Measurements from ENCODE around the gene LPCAT1.
"Not testable (repeated sequence)": the region's sequence is repeated elsewhere in the genome, so short reads cannot be mapped to it uniquely, and the experiment has no call there.

LPCAT1 gene

DNA sequence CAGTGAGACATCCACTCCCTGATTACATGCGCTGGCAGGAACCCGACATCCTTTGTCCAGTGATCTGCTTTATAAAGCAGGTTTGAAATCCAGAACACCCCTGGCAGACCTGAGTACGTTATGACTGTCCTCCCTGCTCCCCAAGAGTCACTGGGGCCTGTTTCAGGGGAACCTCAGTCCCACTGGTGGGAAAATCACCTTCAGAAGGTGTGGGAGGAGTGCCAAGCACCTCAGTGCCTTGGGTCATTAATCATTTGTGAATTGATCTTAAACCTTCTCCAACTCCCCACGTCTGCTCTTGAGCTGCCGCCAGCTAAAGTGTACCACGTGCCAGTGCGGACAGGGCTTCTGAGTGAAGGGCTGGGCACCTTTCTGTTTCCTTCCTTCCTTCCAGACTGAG is 94.7 kb downstream of the LPCAT1 start:
- no peak for DNase-seq (ENCODE audit: low read depth in 2 of 2)
- TF ChIP-seq, protein P1, sequence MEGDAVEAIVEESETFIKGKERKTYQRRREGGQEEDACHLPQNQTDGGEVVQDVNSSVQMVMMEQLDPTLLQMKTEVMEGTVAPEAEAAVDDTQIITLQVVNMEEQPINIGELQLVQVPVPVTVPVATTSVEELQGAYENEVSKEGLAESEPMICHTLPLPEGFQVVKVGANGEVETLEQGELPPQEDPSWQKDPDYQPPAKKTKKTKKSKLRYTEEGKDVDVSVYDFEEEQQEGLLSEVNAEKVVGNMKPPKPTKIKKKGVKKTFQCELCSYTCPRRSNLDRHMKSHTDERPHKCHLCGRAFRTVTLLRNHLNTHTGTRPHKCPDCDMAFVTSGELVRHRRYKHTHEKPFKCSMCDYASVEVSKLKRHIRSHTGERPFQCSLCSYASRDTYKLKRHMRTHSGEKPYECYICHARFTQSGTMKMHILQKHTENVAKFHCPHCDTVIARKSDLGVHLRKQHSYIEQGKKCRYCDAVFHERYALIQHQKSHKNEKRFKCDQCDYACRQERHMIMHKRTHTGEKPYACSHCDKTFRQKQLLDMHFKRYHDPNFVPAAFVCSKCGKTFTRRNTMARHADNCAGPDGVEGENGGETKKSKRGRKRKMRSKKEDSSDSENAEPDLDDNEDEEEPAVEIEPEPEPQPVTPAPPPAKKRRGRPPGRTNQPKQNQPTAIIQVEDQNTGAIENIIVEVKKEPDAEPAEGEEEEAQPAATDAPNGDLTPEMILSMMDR (IDR thresholded peaks at IDR 0.05; ENCODE audit: low read depth, low read length), result no peak
- no peak overlapping the region for H3K4me3 ChIP-seq (replicated peaks in 1 of 2; ENCODE audit: low read depth in 2 of 2, low read length in 2 of 2)

DNA sequence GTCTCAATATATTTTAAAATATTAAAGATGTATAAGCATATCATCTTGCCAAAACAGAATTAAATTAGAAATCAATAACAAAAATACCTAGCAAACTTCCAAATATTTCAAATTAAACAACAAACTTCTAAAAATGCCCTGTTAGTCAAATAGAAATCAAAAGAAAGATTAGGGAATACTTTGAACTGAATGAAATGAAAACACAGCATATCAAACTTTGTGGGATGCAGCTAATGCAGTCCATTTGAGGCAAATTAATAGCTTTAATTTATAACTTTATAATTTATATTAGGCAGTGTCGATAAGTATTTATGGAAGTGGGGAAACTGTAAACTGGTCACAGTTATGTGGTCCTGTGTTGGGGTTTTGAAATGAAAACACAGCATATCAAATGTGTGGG is 95.7 kb downstream of the LPCAT1 start:
- TF ChIP-seq, protein P1 (IDR thresholded peaks at IDR 0.05; ENCODE audit: low read depth, low read length), result no peak
- no peak for DNase-seq (ENCODE audit: low read depth in 2 of 2)
- H3K4me3 ChIP-seq (replicated peaks in 1 of 2; ENCODE audit: low read depth in 2 of 2, low read length in 2 of 2), result no peak overlapping the region

DNA sequence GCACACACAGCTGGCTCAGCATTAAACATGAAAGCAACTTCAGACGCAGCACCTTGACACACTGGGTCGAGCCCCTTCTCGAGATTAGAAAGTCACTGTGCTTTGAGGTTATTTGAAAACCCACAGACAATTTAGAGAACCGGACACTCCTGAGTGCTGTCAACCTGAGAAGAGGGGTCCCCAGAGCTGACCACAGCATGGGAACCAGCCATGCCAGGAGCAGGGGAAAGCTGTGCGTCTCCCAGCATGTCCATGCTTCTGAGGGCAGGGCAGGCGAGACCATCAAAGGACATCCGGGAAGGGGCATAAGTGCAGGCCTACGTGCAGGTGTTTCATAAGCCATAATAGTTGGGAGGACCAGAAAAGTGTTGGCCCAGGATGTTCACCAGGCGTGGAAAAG is 99.0 kb downstream of the LPCAT1 start:
- TF ChIP-seq, protein P1 (IDR thresholded peaks at IDR 0.05; ENCODE audit: low read depth, low read length), result no peak
- no peak overlapping the region for H3K4me3 ChIP-seq (replicated peaks in 1 of 2; ENCODE audit: low read depth in 2 of 2, low read length in 2 of 2)
- DNase-seq (ENCODE audit: low read depth in 2 of 2), result no peak

DNA sequence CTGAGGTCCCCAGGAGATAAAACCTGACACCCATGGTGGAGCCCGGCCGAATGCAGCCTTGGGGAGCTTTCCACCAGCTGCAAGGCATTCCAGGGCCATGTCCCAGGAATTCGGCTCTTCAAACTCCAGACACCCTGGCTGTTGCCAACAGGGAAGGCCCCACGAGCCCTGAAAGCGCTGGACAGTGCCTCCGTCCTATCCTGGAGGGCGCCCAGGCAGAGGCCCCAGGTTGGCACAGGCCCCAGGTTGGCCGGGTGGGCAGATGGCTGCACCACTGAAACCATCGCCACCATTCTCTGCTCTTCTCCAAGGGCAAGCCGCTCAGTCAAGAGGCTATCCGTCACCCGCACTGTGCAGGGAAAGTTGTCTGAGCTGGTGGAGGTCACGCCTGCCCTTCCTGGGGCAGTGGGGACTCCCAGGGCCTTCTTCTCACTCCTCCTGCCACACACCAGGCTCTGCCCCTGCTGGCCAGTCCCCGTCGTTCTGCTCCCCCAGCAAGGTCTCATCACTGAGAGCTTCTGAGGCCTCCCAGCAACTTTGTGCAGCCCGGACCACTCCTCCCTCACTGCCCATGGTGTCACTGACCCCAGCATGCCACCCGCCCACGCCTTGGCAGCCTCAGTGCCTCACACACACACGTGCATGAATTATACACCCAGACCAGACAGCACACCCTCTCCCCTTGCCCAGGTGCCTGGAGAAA is 99.7 kb downstream of the LPCAT1 start:
- H3K4me3 ChIP-seq (replicated peaks in 1 of 2; ENCODE audit: low read depth in 2 of 2, low read length in 2 of 2), result no peak overlapping the region
- no peak for DNase-seq (ENCODE audit: low read depth in 2 of 2)
- TF ChIP-seq, protein P1 (IDR thresholded peaks at IDR 0.05; ENCODE audit: low read depth, low read length), result no peak

DNA sequence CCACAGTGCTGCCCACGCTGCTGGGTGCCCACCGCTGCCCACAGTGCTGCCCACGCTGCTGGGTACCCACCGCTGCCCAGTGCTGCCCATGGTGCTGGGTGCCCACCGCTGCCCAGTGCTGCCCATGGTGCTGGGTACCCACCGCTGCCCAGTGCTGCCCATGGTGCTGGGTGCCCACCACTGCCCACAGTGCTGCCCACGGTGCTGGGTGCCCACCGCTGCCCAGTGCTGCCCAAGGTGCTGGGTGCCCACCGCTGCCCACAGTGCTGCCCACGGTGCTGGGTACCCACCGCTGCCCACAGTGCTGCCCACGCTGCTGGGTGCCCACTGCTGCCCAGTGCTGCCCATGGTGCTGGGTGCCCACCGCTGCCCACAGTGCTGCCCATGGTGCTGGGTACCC is 101.2 kb downstream of the LPCAT1 start:
- not testable (repeated sequence) for H3K4me3 ChIP-seq (replicated peaks in 1 of 2; ENCODE audit: low read depth in 2 of 2, low read length in 2 of 2); DNase-seq (ENCODE audit: low read depth in 2 of 2)

DNA sequence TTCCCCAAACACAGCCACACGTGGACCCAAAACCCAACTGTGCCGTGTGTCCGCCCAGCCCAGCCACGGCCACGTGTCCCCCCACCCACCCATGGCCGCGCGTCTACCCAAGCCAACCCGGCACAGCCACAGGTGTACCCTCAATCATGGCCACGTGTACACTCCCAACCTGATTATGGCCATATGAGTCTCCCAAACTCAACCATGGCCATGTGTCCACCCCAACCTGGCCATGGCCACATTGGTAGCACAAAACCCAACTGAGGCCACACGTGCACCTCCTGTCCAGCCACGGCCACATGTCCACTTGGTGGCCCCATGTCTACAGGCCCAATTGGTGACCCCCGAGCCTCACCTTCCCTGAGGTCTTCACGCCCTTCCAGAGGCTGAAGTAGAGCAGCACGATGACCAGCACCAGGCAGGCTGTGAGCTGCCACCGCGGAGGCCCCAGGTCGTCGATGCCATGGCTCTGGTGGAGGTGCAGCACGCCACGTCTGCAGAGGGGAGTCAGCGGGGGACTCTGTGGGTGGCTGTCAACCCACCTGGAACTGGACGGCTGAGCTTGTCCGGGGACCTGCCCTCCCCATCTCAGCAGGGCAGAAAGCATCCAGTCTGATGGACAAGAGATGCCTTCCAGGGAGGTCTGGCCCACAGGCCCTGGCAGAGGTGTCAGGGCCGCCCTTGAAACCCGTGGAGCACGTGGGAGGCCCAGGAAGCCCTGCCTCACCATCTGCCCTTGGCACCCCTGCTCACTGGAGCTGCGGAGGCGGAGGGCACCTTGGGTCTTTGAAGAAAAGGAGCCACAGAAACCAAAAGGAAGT is 102.0 kb downstream of the LPCAT1 start:
- DNase-seq (ENCODE audit: low read depth in 2 of 2), result no peak
- H3K4me3 ChIP-seq (replicated peaks in 1 of 2; ENCODE audit: low read depth in 2 of 2, low read length in 2 of 2), result no peak overlapping the region
- TF ChIP-seq, protein P1 (IDR thresholded peaks at IDR 0.05; ENCODE audit: low read depth, low read length), result no peak
